K562 (cell line): ENCODE results near the gene ZFP36. TPM values are rescaled to one million over a fixed set of nuclear protein-coding genes. Genes with fewer than 3 reads are reported as not detected.

Experiments
- CHCHD3 ChIP-seq: fragments of 250-450 bp; sonication (Bioruptor Pico); IDR thresholded peaks from 2 replicates; pipeline ENCODE4 v2.1.2; 2022; ENCODE audit warnings: mild to moderate bottlenecking
- ELF2 ChIP-seq: fragments of 250-450 bp; sonication (Bioruptor Pico); IDR thresholded peaks from 2 replicates; pipeline ENCODE4 v1.5.0; 2021; ENCODE audit warnings: mild to moderate bottlenecking
- FOXA3 ChIP-seq, 2 experiments: fragments of 450-650 bp in 1 of 2; sonication (generic) in 1 of 2; formaldehyde crosslinking; IDR thresholded peaks in 1 of 2; conservative IDR thresholded peaks in 1 of 2; 2 replicates each; pipeline versions ENCODE4 v1.4.0 to v1.8.0; 2020 to 2022; ENCODE audit warnings: mild to moderate bottlenecking in 2 of 2, missing genetic modification reagents in 1 of 2
- MEF2D ChIP-seq: conservative IDR thresholded peaks from 2 replicates; pipeline ENCODE4 v1.6.1; 2016; ENCODE audit warnings: low read depth, missing genetic modification characterization, missing compliant biosample characterization
- MEIS2 ChIP-seq: fragments of 450-650 bp; IDR thresholded peaks from 2 replicates; pipeline ENCODE4 v1.6.1; 2014; ENCODE audit warnings: mild to moderate bottlenecking; ENCODE audit not compliant: partially characterized antibody
- NCOA4 ChIP-seq: fragments of 450-650 bp; IDR thresholded peaks from 2 replicates; pipeline ENCODE4 v1.6.1; 2018; ENCODE audit warnings: mild to moderate bottlenecking; ENCODE audit not compliant: partially characterized antibody
- PHB2 ChIP-seq: fragments of 450-650 bp; IDR thresholded peaks from 2 replicates; pipeline ENCODE4 v1.6.1; 2017; ENCODE audit warnings: low read depth
- PPARD ChIP-seq: fragments of 250-450 bp; sonication (Bioruptor Pico); IDR thresholded peaks from 2 replicates; pipeline ENCODE4 v1.8.0; 2022; ENCODE audit warnings: inconsistent platforms, mild to moderate bottlenecking, moderate library complexity
- RBM22 ChIP-seq: fragments of 200-400 bp; formaldehyde crosslinking; IDR thresholded peaks from 2 replicates; pipeline ENCODE4 v1.6.1; 2018; ENCODE audit warnings: low read length, low read depth; ENCODE audit not compliant: poor library complexity, severe bottlenecking
- TCF3 ChIP-seq: sonication (generic); formaldehyde crosslinking; IDR thresholded peaks from 2 replicates; pipeline ENCODE4 v1.4.0; 2020; ENCODE audit warnings: mild to moderate bottlenecking, missing genetic modification reagents
- ZNF121 ChIP-seq: sonication (generic); formaldehyde crosslinking; conservative IDR thresholded peaks from 2 replicates; pipeline ENCODE4 v1.8.0; 2022; ENCODE audit warnings: missing genetic modification reagents
- ZNF134 ChIP-seq: fragments of 250-450 bp; sonication (Bioruptor Pico); conservative IDR thresholded peaks from 2 replicates; pipeline ENCODE4 v1.4.0; 2020
- ZNF584 ChIP-seq: fragments of 200-800 bp; sonication (Bioruptor generic); IDR thresholded peaks from 2 replicates; pipeline ENCODE4 v1.6.1; 2016; ENCODE audit warnings: low read depth, mild to moderate bottlenecking, missing genetic modification characterization, missing compliant biosample characterization
- polyA plus RNA-seq, 8 experiments: library from polyadenylated mRNA; depleted of rRNA in 4 of 8; stranded (reverse) in 5 of 8; unstranded in 3 of 8; fragments of >200 nt; fragmentation: Nextera tagmentation in 2 of 8; fragmentation: Illumina TruSeq in 1 of 8; extraction: Ambion mirVana in 2 of 8; extraction: Trizol in 1 of 8; gene quantifications; 2 replicates each; pipeline versions ENCODE4 v1.2.1 to v1.2.3, GENCODE V29; 2011 to 2014; ENCODE audit warnings: inconsistent platforms in 1 of 8, missing spikeins in 1 of 8
- total RNA-seq, 7 experiments: library from RNA; depleted of rRNA in 6 of 7; stranded (reverse); fragments of >200 nt in 6 of 7; fragmentation: Illumina TruSeq in 2 of 7; extraction: Trizol in 2 of 7; gene quantifications; 2 replicates each; pipeline versions ENCODE4 v1.2.1 to v1.2.3, GENCODE V29; 2011 to 2021; ENCODE audit warnings: low replicate concordance in 1 of 7
- TF ChIP-seq, protein P1 (sequence below): fragments of 450-650 bp; IDR thresholded peaks from 2 replicates; pipeline ENCODE4 v1.6.1; 2018; ENCODE audit warnings: mild to moderate bottlenecking, low read depth; ENCODE audit not compliant: partially characterized antibody
- TF ChIP-seq, protein P2 (sequence below), 2 experiments: fragments of 450-650 bp in 1 of 2; IDR thresholded peaks; 2 replicates each; pipeline ENCODE4 v1.6.1; 2011 to 2017; ENCODE audit warnings: low read depth in 2 of 2, antibody characterized with exemption in 1 of 2, borderline replicate concordance in 1 of 2, low read length in 1 of 2, mild to moderate bottlenecking in 1 of 2, mixed read lengths in 1 of 2; ENCODE audit not compliant: control insufficient read depth in 1 of 2
- TF ChIP-seq, protein P3 (sequence below): sonication (generic); formaldehyde crosslinking; IDR thresholded peaks from 2 replicates; pipeline ENCODE4 v1.8.0; 2022; ENCODE audit warnings: missing genetic modification reagents, mild to moderate bottlenecking, borderline replicate concordance
- TF ChIP-seq, protein P4 (sequence below): fragments of 250-450 bp; sonication (Bioruptor Pico); IDR thresholded peaks from 2 replicates; pipeline ENCODE4 v1.5.0; 2022; ENCODE audit warnings: mild to moderate bottlenecking

The ZFP36 gene
- total and polyA plus RNA-seq, 9 of the 15 experiments (the other 6 are each of a cell fraction or from before 2014, with no cell fraction given), result 1.0 to 20.1 (median 3.5) TPM

DNA sequence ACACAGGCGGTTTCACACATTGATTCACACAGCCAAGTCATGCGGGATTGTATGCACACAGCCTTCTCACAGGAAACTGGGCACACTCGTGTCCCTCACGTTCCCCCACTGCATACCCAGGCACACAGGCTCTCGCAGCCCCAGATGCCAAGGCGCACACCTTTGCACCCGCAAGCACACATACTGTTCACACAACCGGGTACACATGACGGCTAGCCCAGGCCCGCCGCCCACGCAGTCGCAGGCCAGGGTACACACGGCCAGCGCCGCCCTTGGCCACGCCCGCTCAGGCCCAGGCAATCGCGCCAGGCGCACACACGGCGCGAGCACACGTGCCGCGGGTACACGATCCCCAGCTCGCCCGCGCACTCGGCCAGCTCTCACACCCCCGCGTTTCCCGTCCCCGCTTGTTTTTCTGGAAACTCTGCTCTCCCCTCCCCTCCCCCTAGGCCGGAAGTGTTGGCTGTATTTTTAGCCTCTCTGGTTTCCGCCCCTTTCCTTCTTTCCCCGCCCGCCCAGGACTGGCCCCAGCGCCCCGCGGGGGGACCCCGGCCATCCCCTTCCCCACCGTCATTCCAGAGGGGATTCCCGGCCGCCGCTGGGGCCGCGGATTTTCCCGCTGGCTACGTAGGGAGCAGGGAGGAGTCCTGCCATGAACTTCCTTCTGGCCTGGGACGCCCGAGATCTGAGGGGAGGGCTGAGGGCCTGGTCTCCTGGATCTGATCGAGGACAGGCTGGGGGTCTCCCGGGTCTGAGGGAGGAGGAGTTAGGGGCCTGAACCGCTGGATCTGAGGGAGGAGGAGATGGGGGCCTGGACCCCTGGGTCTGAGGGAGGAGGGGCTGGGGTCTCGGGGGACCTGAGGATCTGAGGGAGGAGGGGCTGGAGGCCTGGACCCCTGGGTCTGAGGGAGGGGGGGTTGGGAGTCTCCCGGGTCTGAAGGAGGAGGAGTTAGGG lies 4.0 kb upstream of the ZFP36 start (continued):
- TF ChIP-seq RBM22 (no peak), ZNF584 (CRISPR knock-in tag) (no peak), MEIS2 (peak; percentile 27), ZNF121 (CRISPR knock-in tag) (no peak), PPARD (no peak), PHB2 (no peak), CHCHD3 (no peak), ELF2 (CRISPR knock-in tag) (peak; percentile 78; the same call in 1 of the 2 replicates), MEF2D (tag) (peak; percentile 92), TCF3 (CRISPR knock-in tag) (no peak), ZNF134 (CRISPR knock-in tag) (no peak), NCOA4 (no peak), FOXA3 (CRISPR knock-in tag; conservative IDR thresholded peaks at IDR 0.05 in 1 of 2, IDR thresholded peaks at IDR 0.05 in 1 of 2) (peak in 1 of 2 experiments; percentile 30; a peak in 2 of 4 replicates)
- TF ChIP-seq, protein P1, sequence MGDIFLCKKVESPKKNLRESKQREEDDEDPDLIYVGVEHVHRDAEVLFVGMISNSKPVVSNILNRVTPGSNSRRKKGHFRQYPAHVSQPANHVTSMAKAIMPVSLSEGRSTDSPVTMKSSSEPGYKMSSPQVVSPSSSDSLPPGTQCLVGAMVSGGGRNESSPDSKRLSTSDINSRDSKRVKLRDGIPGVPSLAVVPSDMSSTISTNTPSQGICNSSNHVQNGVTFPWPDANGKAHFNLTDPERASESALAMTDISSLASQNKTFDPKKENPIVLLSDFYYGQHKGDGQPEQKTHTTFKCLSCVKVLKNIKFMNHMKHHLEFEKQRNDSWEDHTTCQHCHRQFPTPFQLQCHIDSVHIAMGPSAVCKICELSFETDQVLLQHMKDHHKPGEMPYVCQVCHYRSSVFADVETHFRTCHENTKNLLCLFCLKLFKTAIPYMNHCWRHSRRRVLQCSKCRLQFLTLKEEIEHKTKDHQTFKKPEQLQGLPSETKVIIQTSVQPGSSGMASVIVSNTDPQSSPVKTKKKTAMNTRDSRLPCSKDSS, result no peak
- TF ChIP-seq, protein P2, sequence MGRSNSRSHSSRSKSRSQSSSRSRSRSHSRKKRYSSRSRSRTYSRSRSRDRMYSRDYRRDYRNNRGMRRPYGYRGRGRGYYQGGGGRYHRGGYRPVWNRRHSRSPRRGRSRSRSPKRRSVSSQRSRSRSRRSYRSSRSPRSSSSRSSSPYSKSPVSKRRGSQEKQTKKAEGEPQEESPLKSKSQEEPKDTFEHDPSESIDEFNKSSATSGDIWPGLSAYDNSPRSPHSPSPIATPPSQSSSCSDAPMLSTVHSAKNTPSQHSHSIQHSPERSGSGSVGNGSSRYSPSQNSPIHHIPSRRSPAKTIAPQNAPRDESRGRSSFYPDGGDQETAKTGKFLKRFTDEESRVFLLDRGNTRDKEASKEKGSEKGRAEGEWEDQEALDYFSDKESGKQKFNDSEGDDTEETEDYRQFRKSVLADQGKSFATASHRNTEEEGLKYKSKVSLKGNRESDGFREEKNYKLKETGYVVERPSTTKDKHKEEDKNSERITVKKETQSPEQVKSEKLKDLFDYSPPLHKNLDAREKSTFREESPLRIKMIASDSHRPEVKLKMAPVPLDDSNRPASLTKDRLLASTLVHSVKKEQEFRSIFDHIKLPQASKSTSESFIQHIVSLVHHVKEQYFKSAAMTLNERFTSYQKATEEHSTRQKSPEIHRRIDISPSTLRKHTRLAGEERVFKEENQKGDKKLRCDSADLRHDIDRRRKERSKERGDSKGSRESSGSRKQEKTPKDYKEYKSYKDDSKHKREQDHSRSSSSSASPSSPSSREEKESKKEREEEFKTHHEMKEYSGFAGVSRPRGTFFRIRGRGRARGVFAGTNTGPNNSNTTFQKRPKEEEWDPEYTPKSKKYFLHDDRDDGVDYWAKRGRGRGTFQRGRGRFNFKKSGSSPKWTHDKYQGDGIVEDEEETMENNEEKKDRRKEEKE (IDR thresholded peaks at IDR 0.05; ENCODE audit: borderline replicate concordance in 1 of 2, control insufficient read depth in 1 of 2, low read depth in 2 of 2, low read length in 1 of 2), result peak in 1 of 2 experiments; percentile 69; a peak in 1 of 4 replicates
- TF ChIP-seq, protein P3, sequence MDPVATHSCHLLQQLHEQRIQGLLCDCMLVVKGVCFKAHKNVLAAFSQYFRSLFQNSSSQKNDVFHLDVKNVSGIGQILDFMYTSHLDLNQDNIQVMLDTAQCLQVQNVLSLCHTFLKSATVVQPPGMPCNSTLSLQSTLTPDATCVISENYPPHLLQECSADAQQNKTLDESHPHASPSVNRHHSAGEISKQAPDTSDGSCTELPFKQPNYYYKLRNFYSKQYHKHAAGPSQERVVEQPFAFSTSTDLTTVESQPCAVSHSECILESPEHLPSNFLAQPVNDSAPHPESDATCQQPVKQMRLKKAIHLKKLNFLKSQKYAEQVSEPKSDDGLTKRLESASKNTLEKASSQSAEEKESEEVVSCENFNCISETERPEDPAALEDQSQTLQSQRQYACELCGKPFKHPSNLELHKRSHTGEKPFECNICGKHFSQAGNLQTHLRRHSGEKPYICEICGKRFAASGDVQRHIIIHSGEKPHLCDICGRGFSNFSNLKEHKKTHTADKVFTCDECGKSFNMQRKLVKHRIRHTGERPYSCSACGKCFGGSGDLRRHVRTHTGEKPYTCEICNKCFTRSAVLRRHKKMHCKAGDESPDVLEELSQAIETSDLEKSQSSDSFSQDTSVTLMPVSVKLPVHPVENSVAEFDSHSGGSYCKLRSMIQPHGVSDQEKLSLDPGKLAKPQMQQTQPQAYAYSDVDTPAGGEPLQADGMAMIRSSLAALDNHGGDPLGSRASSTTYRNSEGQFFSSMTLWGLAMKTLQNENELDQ (CRISPR knock-in tag), result no peak
- TF ChIP-seq, protein P4, sequence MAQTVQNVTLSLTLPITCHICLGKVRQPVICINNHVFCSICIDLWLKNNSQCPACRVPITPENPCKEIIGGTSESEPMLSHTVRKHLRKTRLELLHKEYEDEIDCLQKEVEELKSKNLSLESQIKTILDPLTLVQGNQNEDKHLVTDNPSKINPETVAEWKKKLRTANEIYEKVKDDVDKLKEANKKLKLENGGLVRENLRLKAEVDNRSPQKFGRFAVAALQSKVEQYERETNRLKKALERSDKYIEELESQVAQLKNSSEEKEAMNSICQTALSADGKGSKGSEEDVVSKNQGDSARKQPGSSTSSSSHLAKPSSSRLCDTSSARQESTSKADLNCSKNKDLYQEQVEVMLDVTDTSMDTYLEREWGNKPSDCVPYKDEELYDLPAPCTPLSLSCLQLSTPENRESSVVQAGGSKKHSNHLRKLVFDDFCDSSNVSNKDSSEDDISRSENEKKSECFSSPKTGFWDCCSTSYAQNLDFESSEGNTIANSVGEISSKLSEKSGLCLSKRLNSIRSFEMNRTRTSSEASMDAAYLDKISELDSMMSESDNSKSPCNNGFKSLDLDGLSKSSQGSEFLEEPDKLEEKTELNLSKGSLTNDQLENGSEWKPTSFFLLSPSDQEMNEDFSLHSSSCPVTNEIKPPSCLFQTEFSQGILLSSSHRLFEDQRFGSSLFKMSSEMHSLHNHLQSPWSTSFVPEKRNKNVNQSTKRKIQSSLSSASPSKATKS (CRISPR knock-in tag), result no peak
